Skin of body (tissue), 2 donors: Measurements from ENCODE around the gene PER1. TPM values are rescaled to one million over a fixed set of nuclear protein-coding genes. Genes with fewer than 3 reads are reported as not detected.
"Not testable (repeated sequence)": the region's sequence is repeated elsewhere in the genome, so short reads cannot be mapped to it uniquely, and the experiment has no call there.

Experiments used
- DNase-seq: peaks from one replicate; lab custom pipeline; 2025; lab: John Stamatoyannopoulos, UW
- total RNA-seq: library from RNA; depleted of rRNA; stranded (reverse); fragments of >200 nt; gene quantifications from one replicate; pipeline ENCODE4 v1.2.3, GENCODE V29; 2014

PER1 gene
- 83.5 TPM for total RNA-seq

- peak; percentile 82 for DNase-seq
Observed at GRCh38 chr17:8152112-8152775, at the start of gene PER1. Gene PER1, minus strand, starts transcription at chr17:8152404. Its CDS starts 1,698 bp downstream, at chr17:8150706.

- peak; percentile 96 for DNase-seq
Observed at GRCh38 chr17:8192070-8192815, 40.0 kb upstream of the PER1 start.

GRCh38 chr17:8190506-8190905 is 38.3 kb upstream of the PER1 start:
- DNase-seq: no peak

GRCh38 chr17:8189711-8190477 is 37.7 kb upstream of the PER1 start, which contains the start of gene BORCS6:
Gene BORCS6, minus strand, starts transcription at chr17:8190180. Its CDS starts 40 bp downstream, at chr17:8190140.
- peak; percentile 99 for DNase-seq

- DNase-seq: no peak
Observed at GRCh38 chr17:8189041-8189710, 37.0 kb upstream of the PER1 start.

- no peak for DNase-seq
Observed at GRCh38 chr17:8188263-8188839, 36.1 kb upstream of the PER1 start.

GRCh38 chr17:8187517-8188262 is 35.5 kb upstream of the PER1 start:
- DNase-seq: peak; percentile 99

- peak; percentile 98 for DNase-seq
Observed at GRCh38 chr17:8186787-8187516, 34.7 kb upstream of the PER1 start.

GRCh38 chr17:8186446-8186786 is 34.2 kb upstream of the PER1 start:
- no peak for DNase-seq

- no peak for DNase-seq
Observed at GRCh38 chr17:8185582-8186445, 33.6 kb upstream of the PER1 start.

- DNase-seq: no peak
Observed at GRCh38 chr17:8176998-8177731, 25.0 kb upstream of the PER1 start.

GRCh38 chr17:8176197-8176940 is 24.2 kb upstream of the PER1 start, which contains the start of gene TMEM107:
Gene TMEM107, minus strand, starts transcription at chr17:8176380. Its CDS starts 94 bp downstream, at chr17:8176286.
- DNase-seq: peak; percentile 89

- no peak for DNase-seq
Observed at GRCh38 chr17:8175795-8176196, 23.6 kb upstream of the PER1 start.

GRCh38 chr17:8173871-8174322 is 21.7 kb upstream of the PER1 start:
- DNase-seq: peak; percentile 82

- DNase-seq: peak; percentile 97
Observed at GRCh38 chr17:8173056-8173870, 21.1 kb upstream of the PER1 start.

GRCh38 chr17:8170186-8170585 is 18.0 kb upstream of the PER1 start:
- DNase-seq: not testable (repeated sequence)
